NCI-H2029 (cell line): ENCODE measurements around the gene GID8.

Source experiments
- DNase-seq: peaks from one replicate; lab custom pipeline; 2025; lab: John Stamatoyannopoulos, UW

Gene GID8

DNA sequence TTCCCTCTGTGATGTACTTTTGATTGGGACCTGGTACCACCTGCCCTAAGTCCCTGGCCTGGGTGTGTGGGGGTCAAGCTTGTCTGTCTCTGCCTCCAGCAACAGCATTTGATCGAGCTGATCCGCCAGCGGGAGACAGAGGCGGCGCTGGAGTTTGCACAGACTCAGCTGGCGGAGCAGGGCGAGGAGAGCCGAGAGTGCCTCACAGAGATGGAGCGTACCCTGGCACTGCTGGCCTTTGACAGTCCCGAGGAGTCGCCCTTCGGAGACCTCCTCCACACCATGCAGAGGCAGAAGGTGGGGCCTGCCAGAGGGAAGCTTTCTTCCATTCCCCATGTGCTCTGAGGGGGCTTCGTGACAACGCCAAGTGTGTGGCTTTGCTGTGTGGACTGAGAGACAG lies 5.4 kb downstream of the GID8 start:
- no peak for DNase-seq

DNA sequence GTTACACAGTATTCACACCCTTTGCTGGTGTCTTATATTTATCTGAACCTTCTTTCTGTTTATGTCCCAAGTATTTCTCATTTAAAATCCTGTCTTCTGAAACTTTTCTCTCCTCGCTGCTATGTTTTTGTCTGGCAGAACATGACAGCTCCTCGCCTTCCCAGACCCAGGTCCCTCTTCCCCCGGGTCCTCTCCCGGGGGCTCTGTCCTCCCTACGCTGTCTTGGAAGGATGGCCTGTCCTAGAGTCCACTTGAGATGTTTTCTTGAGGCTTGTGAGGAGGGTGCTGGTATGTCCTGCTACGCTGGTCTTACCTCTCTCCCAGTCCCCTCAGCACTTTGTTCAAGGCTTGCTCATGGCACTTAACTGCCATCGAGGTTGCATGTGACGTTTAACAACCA lies 6.2 kb downstream of the GID8 start:
- DNase-seq = no peak

DNA sequence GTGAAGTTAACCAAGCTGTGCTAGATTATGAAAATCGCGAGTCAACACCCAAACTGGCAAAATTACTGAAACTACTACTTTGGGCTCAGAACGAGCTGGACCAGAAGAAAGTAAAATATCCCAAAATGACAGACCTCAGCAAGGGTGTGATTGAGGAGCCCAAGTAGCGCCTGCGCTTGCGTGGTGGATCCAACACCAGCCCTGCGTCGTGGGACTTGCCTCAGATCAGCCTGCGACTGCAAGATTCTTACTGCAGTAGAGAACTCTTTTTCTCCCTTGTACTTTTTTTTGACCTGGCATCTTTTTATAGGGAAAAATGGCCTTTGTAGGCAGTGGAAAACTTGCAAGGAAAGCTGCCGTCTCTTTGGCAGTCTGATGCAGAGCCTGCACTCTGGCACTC lies 6.8 kb downstream of the GID8 start:
- DNase-seq = no peak

DNA sequence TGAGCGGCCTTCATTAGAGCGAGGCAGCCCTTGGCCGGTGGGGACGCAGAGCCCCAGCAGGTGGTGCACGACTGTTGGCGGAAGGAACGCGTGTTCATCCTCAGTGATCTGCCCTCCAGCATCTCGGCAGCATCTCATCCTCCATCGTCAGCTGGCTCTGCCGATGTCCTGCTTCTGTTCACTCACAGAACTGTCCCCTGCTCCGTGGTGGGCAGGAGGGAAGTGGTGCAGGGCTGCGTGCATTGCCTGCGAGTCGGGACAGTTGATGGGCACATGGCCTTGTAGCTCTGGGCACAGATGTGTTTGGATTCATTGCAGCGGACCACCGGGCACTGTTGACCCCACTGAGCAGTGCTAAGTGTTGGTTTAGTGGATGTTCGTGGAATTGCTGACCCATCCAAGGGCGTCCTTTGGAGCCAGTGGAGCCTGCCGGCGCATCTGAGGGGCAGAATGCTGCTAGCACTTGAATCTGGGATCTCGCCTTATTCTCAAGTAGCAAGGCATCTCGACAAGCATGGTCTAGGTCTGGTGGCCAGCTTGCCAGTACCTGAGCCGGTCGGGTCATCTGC lies 7.9 kb downstream of the GID8 start:
- DNase-seq = no peak

DNA sequence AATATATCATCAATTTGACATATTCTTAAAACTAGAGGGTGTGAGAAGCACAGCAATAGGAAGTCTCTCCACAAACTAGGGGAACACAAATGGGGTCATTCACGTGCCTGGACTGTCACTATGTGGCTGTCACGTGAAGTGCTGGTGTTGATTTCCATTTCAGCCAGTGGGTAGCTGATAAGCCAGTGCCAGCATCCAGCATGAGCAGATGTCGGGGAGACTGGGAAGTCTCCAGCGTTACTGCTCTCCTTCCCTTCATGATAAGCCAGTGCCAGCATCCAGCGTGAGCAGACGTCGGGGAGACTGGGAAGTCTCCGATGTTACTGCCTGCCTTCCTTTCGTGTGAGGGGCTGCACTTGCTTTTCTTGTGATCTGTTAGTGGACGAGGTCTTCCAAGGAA lies 9.0 kb downstream of the GID8 start:
- DNase-seq = no peak

DNA sequence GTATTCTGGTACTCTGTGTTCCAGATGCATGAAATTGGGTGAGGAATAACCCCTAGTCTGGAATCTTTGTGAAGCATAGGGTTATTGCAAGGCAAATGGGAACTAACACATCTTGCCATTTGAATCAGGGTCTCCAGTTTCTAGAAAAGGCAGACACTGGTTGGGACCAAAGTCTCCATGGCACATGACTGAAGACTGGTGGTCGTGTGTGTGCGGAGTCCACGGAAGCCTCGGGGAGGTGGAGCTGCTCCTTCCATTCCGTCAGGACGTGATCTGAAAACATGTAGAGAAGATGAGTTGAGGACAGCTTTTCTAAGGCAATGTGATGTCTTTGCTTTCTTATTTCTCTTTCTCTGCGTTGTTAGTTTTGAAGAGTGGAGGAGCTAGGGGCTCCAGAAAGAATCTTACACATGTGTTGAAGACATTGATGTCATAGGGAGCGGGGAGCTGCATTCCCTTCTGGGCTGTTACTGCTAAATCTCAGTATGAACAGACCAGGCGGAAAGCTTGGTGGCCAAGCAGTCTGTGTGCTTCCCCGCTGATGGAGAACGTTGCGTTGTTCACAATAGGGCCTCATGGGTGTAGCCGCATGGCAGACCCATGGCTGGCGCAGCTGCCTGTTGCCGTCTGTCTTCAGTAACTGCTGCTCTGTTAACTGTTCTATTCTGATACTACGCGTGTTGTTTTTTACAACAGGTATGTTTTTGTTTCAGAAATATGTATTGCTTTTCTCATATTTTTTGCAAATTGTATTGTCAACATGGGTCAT lies 9.8 kb downstream of the GID8 start:
- no peak for DNase-seq

DNA sequence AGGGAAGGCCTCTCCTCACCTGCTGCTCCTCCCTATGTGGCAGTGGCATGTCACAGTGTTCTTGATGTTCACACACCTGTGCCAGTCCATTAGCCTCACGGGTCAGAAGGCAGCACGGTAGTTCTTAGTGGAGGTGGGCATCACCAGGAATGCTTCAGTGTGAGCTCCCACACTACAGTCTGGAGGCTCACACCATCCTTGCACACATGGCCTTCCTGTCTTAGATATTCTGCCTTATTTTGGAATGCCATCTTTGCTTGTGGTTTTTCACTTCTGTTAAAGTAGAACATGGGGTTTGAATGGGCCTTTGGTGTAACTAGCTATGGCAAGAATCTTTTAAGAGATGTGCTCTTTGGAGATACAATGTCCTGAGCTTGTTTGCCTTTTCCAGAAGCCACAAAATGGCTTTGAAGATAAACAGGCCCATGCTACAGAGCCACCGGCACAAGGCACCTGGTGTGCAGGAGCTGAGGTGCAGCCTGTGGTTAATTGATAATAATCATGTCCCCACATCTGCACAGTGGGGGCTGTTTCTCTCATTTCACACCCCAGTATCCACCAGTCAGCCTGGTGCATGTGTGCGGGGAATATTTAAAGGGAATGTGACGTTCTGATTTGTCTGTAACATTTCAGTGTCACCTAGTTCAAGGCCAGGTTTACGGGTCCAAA lies 11.3 kb downstream of the GID8 start:
- DNase-seq = no peak

DNA sequence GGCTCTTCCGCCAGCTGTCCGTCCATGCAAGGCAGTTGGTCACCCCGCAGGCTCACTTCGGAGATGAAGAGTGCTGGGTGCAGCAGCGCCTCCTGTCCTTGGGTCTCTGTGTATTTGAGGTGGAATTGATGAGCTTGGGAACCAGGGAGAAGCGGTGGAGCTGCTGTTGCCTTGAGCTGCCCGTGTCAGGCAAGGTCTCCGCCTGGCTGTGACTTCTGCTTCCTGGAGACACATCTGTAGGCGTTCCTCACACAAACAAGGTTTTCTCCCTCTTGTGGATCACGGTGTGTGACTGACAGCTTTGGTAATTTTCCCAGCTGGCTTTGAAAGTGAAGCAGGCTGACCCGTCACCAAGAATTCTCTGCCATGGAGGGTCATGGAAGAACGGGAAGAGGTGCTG lies 12.0 kb downstream of the GID8 start:
- DNase-seq = no peak

DNA sequence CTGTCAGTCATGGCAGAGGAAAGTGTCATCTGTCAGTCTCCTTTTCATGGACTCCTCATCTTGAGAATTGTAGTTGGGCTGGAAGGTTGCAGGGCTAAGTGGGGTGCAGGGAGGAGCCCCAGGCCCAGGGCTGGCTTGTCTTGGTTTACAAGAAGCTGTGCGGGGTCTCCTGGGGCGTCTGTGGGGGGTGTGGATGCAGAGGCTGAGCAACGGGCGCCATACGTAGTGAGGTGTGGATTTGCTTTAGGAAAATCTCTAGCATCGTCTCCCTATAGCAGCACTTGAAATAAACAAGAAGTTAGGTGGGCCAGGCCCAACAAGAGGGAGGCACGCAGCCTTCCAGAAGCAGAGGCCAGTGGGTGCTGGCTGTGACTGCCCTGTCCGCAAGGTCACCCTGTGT lies 12.8 kb downstream of the GID8 start:
- DNase-seq = no peak

DNA sequence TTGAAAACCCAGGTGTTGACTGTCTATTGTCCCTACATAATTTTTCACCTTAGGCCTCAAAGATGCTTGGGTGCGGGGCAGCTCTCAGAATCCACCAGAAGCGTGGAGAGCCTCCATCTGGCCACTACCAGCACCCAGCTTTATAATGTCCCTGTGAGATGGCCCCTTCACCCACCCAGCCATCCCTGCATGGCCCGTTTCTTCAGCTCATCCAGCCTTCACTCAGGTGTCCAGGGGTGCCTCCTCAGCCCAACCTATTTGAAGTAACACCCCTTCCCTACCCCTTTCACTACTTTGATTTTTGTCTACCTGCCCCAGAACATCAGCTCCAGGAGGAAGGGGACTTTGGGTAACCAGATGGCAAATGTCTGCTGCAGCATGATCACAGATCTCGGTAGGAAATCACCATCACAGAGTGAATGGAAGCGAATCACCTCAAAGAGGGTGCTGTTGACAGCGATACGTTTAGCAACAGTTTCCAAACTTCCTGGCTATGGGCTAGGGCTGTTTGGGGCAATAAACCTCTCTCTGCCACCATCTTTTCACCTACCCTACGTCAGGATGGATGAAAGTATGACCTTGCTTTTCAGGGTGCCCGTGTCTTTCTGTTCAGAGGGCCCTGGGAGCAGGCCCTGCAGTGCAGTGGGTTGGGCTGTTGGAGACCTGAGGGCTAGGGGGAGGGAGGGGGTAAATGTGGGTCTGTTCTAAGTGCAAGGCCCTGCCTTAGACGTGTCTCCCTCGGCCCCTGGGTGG lies 13.4 kb downstream of the GID8 start:
- no peak for DNase-seq

DNA sequence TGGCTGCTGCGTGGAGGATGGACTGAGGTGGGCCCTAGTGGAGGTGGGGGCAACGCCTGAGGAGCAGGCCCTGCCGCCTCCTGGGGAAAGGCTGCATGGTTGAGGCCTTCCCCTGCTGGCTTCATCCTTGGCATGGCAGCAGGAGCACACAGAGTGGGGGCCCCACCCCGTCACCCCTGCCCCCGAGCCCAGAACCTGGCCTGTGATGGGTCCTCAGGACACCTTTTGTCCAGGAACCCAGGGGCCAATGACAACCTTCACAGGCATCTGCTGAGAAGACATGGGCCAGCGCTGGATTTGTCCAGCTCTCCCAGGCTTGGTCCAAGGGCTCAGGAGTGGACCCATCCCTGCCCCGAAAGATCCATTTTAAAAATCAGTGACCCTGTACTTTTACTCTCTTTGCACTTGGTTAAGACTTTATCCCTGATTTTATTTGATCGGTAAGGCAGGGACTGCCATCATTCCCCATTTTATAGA lies 14.0 kb downstream of the GID8 start:
- DNase-seq = no peak

DNA sequence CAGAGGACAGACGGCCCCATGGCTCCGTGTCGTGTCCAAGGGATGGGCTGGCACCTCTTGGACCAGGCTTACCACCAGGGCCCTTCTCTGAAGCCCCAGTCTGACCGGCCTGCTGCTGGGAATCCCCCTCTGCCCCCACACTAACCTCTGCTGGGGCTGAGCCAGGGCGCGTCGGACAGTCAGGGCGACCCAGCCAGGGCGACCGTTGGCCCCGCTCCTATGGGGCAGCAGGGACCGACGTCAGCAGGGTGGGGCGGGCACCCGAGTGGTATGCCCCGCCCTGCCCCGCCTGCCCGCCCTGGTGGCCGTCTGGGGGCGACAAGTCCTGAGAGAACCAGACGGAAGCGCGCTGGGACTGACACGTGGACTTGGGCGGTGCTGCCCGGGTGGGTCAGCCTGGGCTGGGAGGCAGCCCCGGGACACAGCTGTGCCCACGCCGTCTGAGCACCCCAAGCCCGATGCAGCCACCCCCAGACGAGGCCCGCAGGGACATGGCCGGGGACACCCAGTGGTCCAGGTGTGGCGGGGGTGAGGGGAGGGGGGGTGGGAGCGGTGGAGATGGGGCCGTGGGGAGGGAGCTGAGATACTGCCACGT lies 14.5 kb downstream of the GID8 start, which contains the start of gene SLC17A9:
Gene SLC17A9 (plus strand): TSS at position 337 of the 595 bp plus-strand sequence. CDS start 122 bp downstream, at position 459.
- no peak for DNase-seq

DNA sequence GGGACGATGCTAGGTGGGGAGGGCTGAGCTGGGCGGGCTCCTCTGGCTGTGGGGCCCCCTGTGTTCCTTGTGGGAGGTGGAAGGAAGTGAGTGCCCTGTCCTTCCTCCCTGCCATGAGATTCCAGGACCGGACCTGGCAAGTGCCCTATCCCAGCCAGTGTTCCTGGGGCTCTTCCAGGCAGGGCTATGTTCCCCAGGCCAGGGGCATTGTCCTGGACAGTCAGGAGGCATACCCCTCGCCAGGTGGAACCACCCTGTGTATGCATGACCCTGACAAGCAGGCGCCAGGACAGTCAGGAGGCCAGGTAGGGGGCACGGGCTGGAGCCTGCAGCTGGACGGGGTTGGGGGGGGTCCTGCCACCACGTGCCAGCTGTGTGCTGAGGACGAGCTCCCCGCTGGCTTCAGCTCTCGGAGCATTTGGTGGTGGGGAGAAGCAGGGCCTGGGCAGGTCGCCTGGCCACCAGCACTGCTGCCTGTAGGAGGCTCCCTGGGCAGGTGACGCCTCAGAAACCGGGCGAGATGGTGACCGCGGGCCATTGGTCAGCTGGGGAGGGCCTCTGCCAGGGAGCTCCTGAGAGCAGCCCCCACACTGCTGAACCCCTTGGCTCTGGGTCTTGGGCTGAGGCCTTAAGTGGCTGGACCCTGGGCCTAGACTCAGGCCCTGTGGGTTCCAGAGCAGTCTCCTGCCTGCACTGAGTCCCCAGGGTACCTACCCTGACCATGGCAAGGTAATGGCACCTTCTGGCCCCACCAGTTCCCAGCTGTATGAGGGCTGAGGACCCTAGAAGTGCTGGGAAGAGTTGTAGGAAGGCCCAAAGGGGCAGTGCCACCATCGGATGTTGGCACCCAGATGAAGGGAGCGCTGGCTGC lies 15.3 kb downstream of the GID8 start:
- DNase-seq = no peak

DNA sequence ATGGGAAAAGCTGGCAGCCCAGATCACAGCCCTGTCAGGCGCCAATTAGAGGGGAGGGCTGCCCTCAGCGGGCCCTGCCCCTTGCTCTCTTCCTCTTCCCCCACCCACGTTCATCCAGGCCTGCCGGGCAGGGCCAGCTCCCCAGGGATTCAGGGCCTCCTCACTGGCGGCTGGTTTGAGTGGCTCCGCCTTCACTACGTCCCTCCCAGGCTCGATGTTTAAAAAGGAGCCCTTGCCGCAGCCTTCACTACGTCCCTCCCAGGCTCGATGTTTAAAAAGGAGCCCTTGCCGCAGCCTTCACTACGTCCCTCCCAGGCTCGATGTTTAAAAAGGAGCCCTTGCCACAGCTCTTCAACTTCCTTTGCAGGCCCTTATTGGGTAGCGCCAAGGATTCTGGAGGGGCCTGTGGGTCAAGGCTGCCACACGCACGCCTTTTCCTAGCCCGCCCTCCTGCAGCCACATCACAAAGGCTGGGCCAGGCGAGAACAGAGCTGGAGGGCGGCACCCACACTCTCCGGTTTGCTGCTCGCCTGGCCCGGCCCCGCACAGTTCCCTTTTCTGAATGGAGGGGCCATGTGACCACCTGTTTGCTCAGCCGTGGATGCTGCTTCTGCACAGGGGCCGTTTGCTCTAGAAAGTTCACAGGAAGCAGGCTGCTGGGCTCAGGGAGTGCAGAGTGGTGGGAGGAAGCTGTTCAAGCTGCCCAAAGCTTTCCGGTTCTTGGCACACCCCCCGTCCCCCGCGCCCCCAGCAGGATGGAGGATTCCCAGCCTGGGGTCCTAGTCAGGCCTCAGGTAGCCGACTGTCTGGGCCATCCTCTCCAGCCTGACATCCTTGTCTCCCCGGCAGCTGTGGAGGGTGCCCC lies 16.1 kb downstream of the GID8 start:
- peak; percentile 19 for DNase-seq

DNA sequence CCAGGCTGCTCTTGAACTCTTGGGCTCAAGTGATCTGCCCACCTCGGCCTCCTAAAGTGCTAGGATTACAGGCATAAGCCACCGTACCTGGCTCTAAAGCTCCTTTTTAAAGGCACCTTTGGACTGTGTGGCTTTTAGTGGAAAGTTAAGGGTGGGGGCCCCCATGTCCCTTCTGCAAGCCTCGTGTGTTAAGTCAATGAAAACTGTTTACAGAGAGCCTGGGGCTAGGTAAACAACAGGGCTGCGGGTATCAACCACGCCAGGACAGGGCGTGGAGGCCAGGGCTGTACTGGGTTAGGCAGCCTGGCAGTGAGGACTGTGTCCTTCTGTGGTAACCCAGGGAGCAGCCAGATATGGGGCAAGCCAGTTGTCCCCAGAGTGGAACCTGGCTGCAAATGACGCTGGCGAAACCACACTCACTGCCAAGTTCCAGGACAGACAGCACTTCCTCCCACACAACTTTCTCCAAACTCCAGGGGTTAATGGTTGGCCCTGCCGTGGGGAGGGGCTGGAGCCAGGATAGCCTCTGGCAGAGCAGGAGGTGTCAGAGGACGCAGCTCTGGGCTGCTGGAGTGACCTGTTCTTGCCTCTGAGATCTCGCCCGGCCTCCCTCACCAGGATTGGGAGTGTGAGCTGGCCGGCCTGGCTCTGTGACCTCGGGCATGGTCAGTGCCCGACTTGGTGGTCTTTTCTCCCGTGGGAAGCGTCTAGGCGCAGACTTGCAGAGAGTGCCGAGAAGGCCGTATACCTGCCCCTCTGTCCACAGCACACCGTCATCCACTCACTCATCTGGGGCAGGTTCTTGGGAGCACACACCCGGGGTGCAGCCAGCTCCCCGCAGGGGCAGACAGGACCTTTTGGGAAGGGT lies 17.8 kb downstream of the GID8 start:
- DNase-seq = no peak

DNA sequence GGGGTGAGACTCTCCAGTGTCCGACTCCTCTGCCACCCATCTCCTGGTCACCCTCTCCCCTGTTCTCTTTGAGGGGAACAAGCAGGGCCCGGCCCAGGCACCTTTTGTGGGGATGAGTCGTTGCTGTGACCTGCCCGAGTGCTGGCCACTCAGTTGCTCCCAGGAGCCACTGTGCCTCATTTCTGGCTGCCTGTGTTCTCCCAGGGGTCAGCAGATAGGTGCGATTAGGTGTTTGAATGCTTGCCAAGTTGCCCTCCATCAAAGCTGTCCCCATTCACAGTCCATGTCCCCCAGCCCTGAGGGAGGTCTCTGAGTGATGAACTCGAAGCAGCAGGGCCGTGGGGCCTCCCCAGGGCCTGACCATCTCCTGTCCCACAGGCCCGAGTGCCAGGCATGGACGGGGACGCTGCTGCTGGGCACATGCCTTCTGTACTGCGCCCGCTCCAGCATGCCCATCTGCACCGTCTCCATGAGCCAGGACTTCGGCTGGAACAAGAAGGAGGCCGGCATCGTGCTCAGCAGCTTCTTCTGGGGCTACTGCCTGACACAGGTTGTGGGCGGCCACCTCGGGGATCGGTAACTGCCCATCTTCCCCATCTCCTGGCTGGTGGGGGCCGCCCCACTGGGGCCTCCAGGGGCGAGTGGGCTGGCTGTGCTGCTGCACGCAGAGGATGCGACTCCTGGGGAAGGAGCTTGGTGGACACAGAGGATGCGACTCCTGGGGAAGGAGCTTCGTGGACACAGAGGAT lies 18.6 kb downstream of the GID8 start:
- DNase-seq = no peak

DNA sequence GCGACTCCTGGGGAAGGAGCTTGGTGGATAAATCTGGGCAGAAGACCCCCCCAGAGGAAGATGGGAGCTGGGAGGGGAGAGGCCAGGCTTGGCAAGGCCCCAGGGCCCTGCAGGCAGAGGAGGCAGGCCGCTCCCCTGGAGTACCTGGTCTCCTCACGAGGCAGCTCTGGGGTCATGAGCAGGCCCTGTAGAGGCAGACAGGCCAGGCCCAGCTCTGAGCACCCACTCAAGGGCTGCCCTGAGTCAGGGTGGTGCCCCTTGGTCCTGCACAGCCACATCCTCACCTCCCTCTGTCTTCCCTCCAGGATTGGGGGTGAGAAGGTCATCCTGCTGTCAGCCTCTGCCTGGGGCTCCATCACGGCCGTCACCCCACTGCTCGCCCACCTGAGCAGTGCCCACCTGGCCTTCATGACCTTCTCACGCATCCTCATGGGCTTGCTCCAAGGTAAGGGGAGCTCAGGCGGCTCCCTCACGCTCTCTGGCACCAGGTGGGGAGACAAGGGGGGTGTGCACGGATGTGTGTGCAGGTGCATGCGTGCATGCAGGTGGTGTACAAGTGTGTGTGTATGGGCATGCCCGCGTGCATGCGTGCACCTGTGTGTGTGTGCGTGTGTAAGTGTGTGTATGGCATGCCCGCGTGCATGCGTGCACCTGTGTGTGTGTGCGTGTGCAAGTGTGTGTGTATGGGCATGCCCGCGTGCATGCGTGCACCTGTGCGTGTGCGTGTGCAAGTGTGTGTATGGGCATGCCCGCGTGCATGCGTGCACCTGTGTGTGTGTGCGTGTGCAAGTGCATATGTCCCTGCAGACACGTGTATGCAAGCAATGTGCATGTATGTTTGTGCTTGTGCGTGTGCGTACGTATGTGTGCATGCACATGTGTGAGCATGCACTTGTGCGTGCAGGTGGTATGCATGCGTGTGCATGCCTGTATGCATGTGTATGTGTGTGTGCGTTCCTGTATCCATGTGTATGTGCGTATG lies 19.5 kb downstream of the GID8 start:
- DNase-seq = no peak
